PC-3 (cell line): ENCODE results near the gene ATXN7L1. TPM values are rescaled to one million over a fixed set of nuclear protein-coding genes. Genes with fewer than 3 reads are reported as not detected.

Experiments used
- ATAC-seq: fragments of 200-7000 bp; cut with Tn5 transposase; 2 replicates; pipeline ENCODE4 v1.9.1; 2020; ENCODE audit warnings: mild to moderate bottlenecking, moderate library complexity
- BruUV-seq: library from RNA; stranded (reverse); fragments of 400-500 nt; replicated peaks from 2 replicates; lab custom pipeline; 2021; lab: Mats Ljungman, UMichigan
- CTCF ChIA-PET: fragments of 300-600 bp; sonication (Branson Sonifier 250); formaldehyde crosslinking; loops from one replicate; lab custom pipeline; 2022; ENCODE audit warnings: antibody characterized with exemption; lab: Charles Lee
- POLR2A ChIA-PET: fragments of 300-600 bp; sonication (Branson Sonifier 250); formaldehyde crosslinking; loops from one replicate; lab custom pipeline; 2022; ENCODE audit warnings: antibody characterized with exemption; ENCODE audit not compliant: unreplicated experiment; lab: Charles Lee
- DNase-seq: peaks from one replicate; pipeline ENCODE4 v3.0.0-alpha.2; 2015
- H2AFZ ChIP-seq: fragments of 300-600 bp; sonication (generic); 2 replicates; pipeline ENCODE4 v1.6.0; 2016; ENCODE audit warnings: antibody characterized with exemption, low read length
- H3F3A ChIP-seq: fragments of 300-600 bp; sonication (generic); one replicate; pipeline ENCODE4 v1.6.0; 2017; ENCODE audit warnings: antibody characterized with exemption, low read length, control low read depth, mild to moderate bottlenecking; ENCODE audit not compliant: unreplicated experiment
- H3K27ac ChIP-seq: fragments of 300-600 bp; sonication (generic); 2 replicates; pipeline ENCODE4 v1.5.1; 2016; ENCODE audit warnings: mild to moderate bottlenecking, low read length
- H3K27me3 ChIP-seq: fragments of 300-600 bp; sonication (generic); 2 replicates; pipeline ENCODE4 v1.6.1; 2016; ENCODE audit warnings: low read length, mixed read lengths
- H3K36me3 ChIP-seq: fragments of 300-600 bp; sonication (generic); 2 replicates; pipeline ENCODE4 v1.6.1; 2016; ENCODE audit warnings: low read depth, mixed run types, low read length, mixed read lengths
- H3K4me1 ChIP-seq: fragments of 300-600 bp; sonication (generic); 2 replicates; pipeline ENCODE4 v1.5.1; 2016; ENCODE audit warnings: low read length; ENCODE audit not compliant: insufficient read depth
- H3K4me2 ChIP-seq: fragments of 300-600 bp; sonication (generic); 2 replicates; pipeline ENCODE4 v1.6.0; 2016; ENCODE audit warnings: low read length
- H3K4me3 ChIP-seq: fragments of 300-600 bp; sonication (generic); 2 replicates; pipeline ENCODE4 v1.5.1; 2016; ENCODE audit warnings: mild to moderate bottlenecking, low read length, mixed read lengths
- H3K79me2 ChIP-seq: fragments of 300-600 bp; sonication (generic); 2 replicates; pipeline ENCODE4 v1.6.1; 2017; ENCODE audit warnings: low read length, mixed read lengths
- H3K9ac ChIP-seq: fragments of 300-600 bp; sonication (generic); 2 replicates; pipeline ENCODE4 v1.6.0; 2016; ENCODE audit warnings: mild to moderate bottlenecking, low read length
- H3K9me2 ChIP-seq: fragments of 300-600 bp; sonication (generic); replicated peaks from 2 replicates; pipeline ENCODE4 v1.6.1; 2016; ENCODE audit warnings: mixed run types, low read length, mixed read lengths
- H3K9me3 ChIP-seq: fragments of 300-600 bp; sonication (generic); 2 replicates; pipeline ENCODE4 v1.6.1; 2016; ENCODE audit warnings: low read length, mixed read lengths
- H4K20me1 ChIP-seq: fragments of 300-600 bp; sonication (generic); 2 replicates; pipeline ENCODE4 v1.6.1; 2016; ENCODE audit warnings: low read length, mixed read lengths
- EZH2 ChIP-seq: fragments of 300-600 bp; sonication (generic); IDR thresholded peaks from one replicate; pipeline ENCODE4 v1.6.1; 2017; ENCODE audit warnings: antibody characterized with exemption, mild to moderate bottlenecking, low read length; ENCODE audit not compliant: unreplicated experiment
- EZH2phosphoT487 ChIP-seq: fragments of 300-600 bp; sonication (generic); IDR thresholded peaks from 2 replicates; pipeline ENCODE4 v1.6.1; 2018; ENCODE audit warnings: mild to moderate bottlenecking, antibody characterized with exemption, low read length, borderline replicate concordance
- intact Hi-C: fragments of 100-400 bp; cut with micrococcal nuclease; formaldehyde crosslinking; loops from 2 replicates; pipeline ENCODE4 v1.9.0; 2023
- total RNA-seq: library from RNA; depleted of rRNA; stranded (reverse); fragments of >200 nt; gene quantifications from 2 replicates; pipeline ENCODE4 v1.2.3, GENCODE V29; 2014
- TF ChIP-seq, protein P1 (sequence below): fragments of 300-600 bp; sonication (generic); conservative IDR thresholded peaks from 2 replicates; pipeline ENCODE4 v1.5.1; 2017; ENCODE audit warnings: antibody characterized with exemption, low read depth, mild to moderate bottlenecking, low read length

Gene ATXN7L1
- total RNA-seq, 1 experiment from 2014 or later: 16.0 TPM

DNA sequence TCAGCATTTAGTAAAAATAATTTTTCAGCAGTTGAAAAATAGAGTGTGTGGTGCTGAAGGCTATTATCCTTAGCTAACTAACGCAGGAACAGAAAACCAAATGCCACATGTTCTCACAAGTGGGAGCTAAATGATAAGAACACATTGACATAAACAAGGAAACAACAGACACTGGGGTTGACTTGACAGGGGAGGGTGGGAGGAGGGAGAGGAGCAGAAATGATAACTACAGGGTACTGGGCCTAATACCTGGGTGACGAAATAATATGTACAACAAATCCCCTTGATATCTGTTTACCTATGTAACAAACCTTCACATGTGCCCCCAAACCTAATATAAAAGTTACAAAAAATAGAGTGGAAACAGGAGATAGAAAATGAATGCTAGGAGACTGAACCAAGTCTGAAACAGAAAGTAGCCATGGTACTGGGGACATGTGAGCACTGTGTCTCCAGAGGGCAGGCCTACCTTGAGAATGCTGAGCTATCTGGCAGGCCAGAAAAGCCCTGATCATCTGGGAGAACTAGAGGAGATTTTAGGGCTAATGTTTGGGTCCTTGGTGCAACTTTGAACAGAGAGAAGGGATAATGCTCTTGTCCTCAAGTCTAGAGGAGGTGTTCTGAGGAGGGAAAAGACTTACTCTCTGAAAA is 290.4 kb downstream of the ATXN7L1 start:
- intact Hi-C loops: loop anchor here (10.0 kb wide), 1 partner anchor 91 kb away; no protein-coding TSS in a partner anchor
- H3K27me3 ChIP-seq: no peaks in the 10 kb centered on the region
- DNase-seq (no peak), ATAC-seq (no peak)
- ChIA-PET POLR2A (no interaction called here), CTCF (no interaction called here)
- no peak overlapping the region for H2AFZ ChIP-seq
- no peaks in the 10 kb centered on the region for H3K4me1 ChIP-seq
- H3K4me2 ChIP-seq: no peak overlapping the region
- H3K27ac ChIP-seq: no peak overlapping the region
- no peak overlapping the region for H3K4me3 ChIP-seq
- H4K20me1 ChIP-seq: no peaks in the 10 kb centered on the region
- TF ChIP-seq EZH2phosphoT487 (no peak), EZH2 (no peak)
- TF ChIP-seq, protein P1, sequence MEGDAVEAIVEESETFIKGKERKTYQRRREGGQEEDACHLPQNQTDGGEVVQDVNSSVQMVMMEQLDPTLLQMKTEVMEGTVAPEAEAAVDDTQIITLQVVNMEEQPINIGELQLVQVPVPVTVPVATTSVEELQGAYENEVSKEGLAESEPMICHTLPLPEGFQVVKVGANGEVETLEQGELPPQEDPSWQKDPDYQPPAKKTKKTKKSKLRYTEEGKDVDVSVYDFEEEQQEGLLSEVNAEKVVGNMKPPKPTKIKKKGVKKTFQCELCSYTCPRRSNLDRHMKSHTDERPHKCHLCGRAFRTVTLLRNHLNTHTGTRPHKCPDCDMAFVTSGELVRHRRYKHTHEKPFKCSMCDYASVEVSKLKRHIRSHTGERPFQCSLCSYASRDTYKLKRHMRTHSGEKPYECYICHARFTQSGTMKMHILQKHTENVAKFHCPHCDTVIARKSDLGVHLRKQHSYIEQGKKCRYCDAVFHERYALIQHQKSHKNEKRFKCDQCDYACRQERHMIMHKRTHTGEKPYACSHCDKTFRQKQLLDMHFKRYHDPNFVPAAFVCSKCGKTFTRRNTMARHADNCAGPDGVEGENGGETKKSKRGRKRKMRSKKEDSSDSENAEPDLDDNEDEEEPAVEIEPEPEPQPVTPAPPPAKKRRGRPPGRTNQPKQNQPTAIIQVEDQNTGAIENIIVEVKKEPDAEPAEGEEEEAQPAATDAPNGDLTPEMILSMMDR: no peak
- H3K79me2 ChIP-seq: no peaks in the 10 kb centered on the region
- no peaks in the 10 kb centered on the region for H3F3A ChIP-seq
- no peak overlapping the region for H3K9ac ChIP-seq
- no peaks in the 10 kb centered on the region for H3K9me3 ChIP-seq
- H3K36me3 ChIP-seq: no peaks in the 10 kb centered on the region
- no peaks in the 10 kb centered on the region for H3K9me2 ChIP-seq
- BruUV-seq: no TSS peak

DNA sequence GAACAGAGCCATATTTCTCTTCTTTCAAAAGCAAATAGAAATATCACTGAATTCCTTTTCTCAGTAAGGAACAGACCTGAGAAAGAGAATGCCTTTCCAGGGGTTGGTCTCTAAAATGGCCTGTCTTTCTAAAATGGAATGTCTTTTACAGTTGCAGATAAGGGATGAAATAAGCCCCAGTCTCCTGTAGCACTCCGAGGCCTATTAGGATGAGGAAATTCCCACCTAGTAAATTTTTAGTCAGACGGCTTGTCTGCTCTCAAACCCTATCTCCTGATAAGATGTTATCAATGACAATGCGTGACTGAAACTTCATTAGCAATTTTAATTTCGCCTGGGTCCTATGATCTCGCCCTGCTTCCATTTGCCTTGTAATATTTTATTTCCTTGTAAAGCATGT is 292.2 kb downstream of the ATXN7L1 start:
- intact Hi-C loops: loop anchor here (10.0 kb wide), 1 partner anchor 89 kb away; no protein-coding TSS in a partner anchor
- TF ChIP-seq EZH2phosphoT487 (no peak), EZH2 (no peak)
- TF ChIP-seq, protein P1: no peak
- BruUV-seq: no TSS peak
- H3K9me3 ChIP-seq: no peaks in the 10 kb centered on the region
- H2AFZ ChIP-seq: no peak overlapping the region
- ChIA-PET POLR2A (no interaction called here), CTCF (no interaction called here)
- no peaks in the 10 kb centered on the region for H3K79me2 ChIP-seq
- no peak overlapping the region for H3K27ac ChIP-seq
- no peaks in the 10 kb centered on the region for H3K9me2 ChIP-seq
- no peaks in the 10 kb centered on the region for H3F3A ChIP-seq
- H3K27me3 ChIP-seq: no peaks in the 10 kb centered on the region
- no peak overlapping the region for H3K9ac ChIP-seq
- H4K20me1 ChIP-seq: no peaks in the 10 kb centered on the region
- no peak for ATAC-seq
- 0 out of 2 replicates have a peak, but pooled peaks cover 5% of the 10 kb centered on the region for H3K4me1 ChIP-seq
- no peak overlapping the region for H3K4me3 ChIP-seq
- no peaks in the 10 kb centered on the region for H3K36me3 ChIP-seq
- no peak for DNase-seq
- no peak overlapping the region for H3K4me2 ChIP-seq

DNA sequence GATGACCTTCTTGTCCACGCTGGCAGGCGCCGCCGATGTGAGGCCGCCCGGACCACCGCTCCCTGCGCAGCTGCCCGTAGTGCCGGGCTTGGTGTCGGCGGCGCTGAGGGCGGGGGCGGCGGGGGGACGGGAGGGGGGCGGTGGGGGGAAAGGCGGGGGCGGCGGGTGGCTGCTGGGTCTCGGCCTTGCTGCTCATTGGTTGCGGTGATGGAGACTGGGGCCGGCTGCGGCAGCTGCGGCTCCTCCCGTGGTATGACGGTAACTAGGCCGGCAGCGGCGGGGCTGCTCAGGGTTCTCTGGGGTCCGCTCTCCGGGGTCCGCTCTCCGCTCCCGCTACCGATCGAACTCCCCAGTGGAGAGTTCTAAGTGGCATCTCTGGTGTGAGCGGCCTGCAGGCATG is 293.3 kb downstream of the ATXN7L1 start:
- H3K36me3 ChIP-seq: no peaks in the 10 kb centered on the region
- no peak overlapping the region for H3K4me3 ChIP-seq
- H2AFZ ChIP-seq: no peak overlapping the region
- H3K9ac ChIP-seq: no peak overlapping the region
- no peaks in the 10 kb centered on the region for H3F3A ChIP-seq
- DNase-seq (no peak), ATAC-seq (no peak)
- H3K79me2 ChIP-seq: no peaks in the 10 kb centered on the region
- TF ChIP-seq EZH2 (no peak), EZH2phosphoT487 (no peak)
- TF ChIP-seq, protein P1: no peak
- H3K9me3 ChIP-seq: no peaks in the 10 kb centered on the region
- H3K4me2 ChIP-seq: no peak overlapping the region
- no TSS peak for BruUV-seq
- POLR2A ChIA-PET: no interaction called here
- H3K4me1 ChIP-seq: 0 out of 2 replicates have a peak, but pooled peaks cover 5% of the 10 kb centered on the region
- no peaks in the 10 kb centered on the region for H3K27me3 ChIP-seq
- no peaks in the 10 kb centered on the region for H4K20me1 ChIP-seq
- H3K27ac ChIP-seq: no peak overlapping the region
- CTCF ChIA-PET: no interaction called here
- H3K9me2 ChIP-seq: no peaks in the 10 kb centered on the region
- intact Hi-C loops: loop anchor here (10.0 kb wide), 1 partner anchor 88 kb away; no protein-coding TSS in a partner anchor
